Mononuclear cell (primary cell): ENCODE measurements around the gene TTC39A. TPM values are rescaled to one million over a fixed set of nuclear protein-coding genes. Genes with fewer than 3 reads are reported as not detected.

ENCODE experiments used
- H3K27me3 ChIP-seq: 2 replicates; pipeline ENCODE4 v1.6.0; 2011; ENCODE audit warnings: low read length, control low read depth; ENCODE audit not compliant: insufficient read depth
- H3K4me1 ChIP-seq: 2 replicates; pipeline ENCODE4 v1.5.1; 2011; ENCODE audit warnings: mild to moderate bottlenecking, low read length, control low read depth; ENCODE audit not compliant: insufficient read depth
- H3K4me3 ChIP-seq: 2 replicates; pipeline ENCODE4 v1.5.1; 2011; ENCODE audit warnings: mild to moderate bottlenecking, low read length, moderate library complexity
- H3K9me3 ChIP-seq: 2 replicates; pipeline ENCODE4 v1.5.1; 2011; ENCODE audit warnings: low read depth, mild to moderate bottlenecking, control low read depth, low read length
- total RNA-seq: library from RNA; depleted of rRNA; stranded (reverse); fragments of >200 nt; gene quantifications from one replicate; pipeline ENCODE4 v1.2.3, GENCODE V29; 2012

Gene TTC39A
- total RNA-seq, 1 donor = 0.10 TPM

GRCh38 chr1:51344602-51345299, 14.4 kb upstream of the TTC39A start:
- Histone ChIP-seq H3K9me3 (no peaks in the 10 kb centered on the region), H3K4me1 (peaks cover 5% of the 10 kb centered on the region), H3K27me3 (peaks cover 33% of the 10 kb centered on the region), H3K4me3 (no peak overlapping the region)

GRCh38 chr1:51344276-51344601, 13.9 kb upstream of the TTC39A start:
- Histone ChIP-seq H3K4me3 (no peak overlapping the region), H3K9me3 (no peaks in the 10 kb centered on the region), H3K27me3 (peaks cover 33% of the 10 kb centered on the region), H3K4me1 (peaks cover 5% of the 10 kb centered on the region)

- Histone ChIP-seq H3K4me3 (no peak overlapping the region), H3K9me3 (no peaks in the 10 kb centered on the region), H3K4me1 (peaks cover 5% of the 10 kb centered on the region), H3K27me3 (peaks cover 33% of the 10 kb centered on the region)
These were observed 13.3 kb upstream of the TTC39A start for GRCh38 chr1:51343624-51344023.

DNA sequence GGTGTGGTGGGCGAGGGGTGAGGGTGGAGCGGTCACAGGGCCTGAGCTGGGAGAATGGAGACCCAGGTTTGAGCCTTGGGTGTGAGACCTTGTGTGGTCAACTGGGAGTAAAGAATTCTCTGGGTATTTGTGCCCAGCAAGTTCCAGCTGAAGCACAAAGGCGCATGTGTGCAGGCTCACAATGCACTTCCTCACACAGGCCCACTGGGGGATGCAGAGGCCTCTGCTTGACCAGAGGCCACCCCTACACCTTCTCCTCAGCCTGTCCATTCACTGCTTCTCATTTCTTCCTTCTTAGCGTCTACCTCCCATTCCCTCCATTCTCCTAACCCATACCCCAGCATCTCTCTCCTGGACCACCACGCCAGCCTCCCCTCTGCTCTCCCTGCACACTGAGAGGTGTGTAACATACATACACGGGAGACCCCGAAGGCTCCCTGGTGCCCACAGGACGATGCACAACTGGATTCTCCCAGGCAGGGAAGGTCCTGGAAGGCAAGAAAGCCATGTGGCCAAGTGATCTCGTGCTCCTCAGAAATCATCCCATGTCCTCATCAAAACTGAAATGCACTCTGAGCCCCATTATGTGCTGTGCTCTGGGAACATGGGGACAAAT, 12.3 kb upstream of the TTC39A start:
- H3K4me1 ChIP-seq = peaks cover 5% of the 10 kb centered on the region
- no peaks in the 10 kb centered on the region for H3K9me3 ChIP-seq
- peaks cover 33% of the 10 kb centered on the region for H3K27me3 ChIP-seq
- H3K4me3 ChIP-seq = no peak overlapping the region

GRCh38 chr1:51341876-51342496, 11.6 kb upstream of the TTC39A start:
- no peaks in the 10 kb centered on the region for H3K9me3 ChIP-seq
- H3K27me3 ChIP-seq = peaks cover 33% of the 10 kb centered on the region
- H3K4me3 ChIP-seq = no peak overlapping the region
- H3K4me1 ChIP-seq = peaks cover 5% of the 10 kb centered on the region

DNA sequence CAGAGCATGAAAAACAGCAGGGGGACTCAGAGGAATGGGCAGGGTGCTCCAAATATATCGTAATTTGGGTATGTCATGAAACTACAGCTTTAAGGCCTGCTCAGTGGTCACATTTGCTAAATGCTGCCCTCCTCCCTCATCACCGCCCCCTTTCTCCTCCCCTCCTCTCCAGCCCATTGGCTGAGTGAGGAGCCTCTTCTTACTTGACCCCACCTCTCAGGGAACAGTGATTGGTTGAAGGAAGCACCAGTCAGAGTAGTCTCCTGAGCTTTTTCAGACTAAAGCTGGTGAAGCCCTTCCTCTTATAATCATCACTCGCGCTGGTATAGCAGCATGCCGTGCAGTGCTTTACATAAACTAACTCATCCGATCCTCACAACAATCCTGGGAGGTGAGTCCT, 10.0 kb upstream of the TTC39A start:
- Histone ChIP-seq H3K9me3 (no peaks in the 10 kb centered on the region), H3K4me3 (no peak overlapping the region), H3K27me3 (peaks cover 24% of the 10 kb centered on the region), H3K4me1 (peaks cover 5% of the 10 kb centered on the region)

GRCh38 chr1:51336711-51337110, 6.3 kb upstream of the TTC39A start:
- Histone ChIP-seq H3K27me3 (no peaks in the 10 kb centered on the region), H3K4me3 (no peak overlapping the region), H3K9me3 (no peaks in the 10 kb centered on the region), H3K4me1 (no peaks in the 10 kb centered on the region)

GRCh38 chr1:51336004-51336403, 5.6 kb upstream of the TTC39A start:
- H3K4me3 ChIP-seq = no peak overlapping the region
- peaks cover 1% of the 10 kb centered on the region for H3K4me1 ChIP-seq
- peaks cover 4% of the 10 kb centered on the region for H3K27me3 ChIP-seq
- H3K9me3 ChIP-seq = no peaks in the 10 kb centered on the region

GRCh38 chr1:51331206-51332100, 1.1 kb upstream of the TTC39A start:
- Histone ChIP-seq H3K4me1 (peaks cover 6% of the 10 kb centered on the region), H3K9me3 (no peaks in the 10 kb centered on the region), H3K27me3 (peaks cover 18% of the 10 kb centered on the region), H3K4me3 (no peak overlapping the region)

DNA sequence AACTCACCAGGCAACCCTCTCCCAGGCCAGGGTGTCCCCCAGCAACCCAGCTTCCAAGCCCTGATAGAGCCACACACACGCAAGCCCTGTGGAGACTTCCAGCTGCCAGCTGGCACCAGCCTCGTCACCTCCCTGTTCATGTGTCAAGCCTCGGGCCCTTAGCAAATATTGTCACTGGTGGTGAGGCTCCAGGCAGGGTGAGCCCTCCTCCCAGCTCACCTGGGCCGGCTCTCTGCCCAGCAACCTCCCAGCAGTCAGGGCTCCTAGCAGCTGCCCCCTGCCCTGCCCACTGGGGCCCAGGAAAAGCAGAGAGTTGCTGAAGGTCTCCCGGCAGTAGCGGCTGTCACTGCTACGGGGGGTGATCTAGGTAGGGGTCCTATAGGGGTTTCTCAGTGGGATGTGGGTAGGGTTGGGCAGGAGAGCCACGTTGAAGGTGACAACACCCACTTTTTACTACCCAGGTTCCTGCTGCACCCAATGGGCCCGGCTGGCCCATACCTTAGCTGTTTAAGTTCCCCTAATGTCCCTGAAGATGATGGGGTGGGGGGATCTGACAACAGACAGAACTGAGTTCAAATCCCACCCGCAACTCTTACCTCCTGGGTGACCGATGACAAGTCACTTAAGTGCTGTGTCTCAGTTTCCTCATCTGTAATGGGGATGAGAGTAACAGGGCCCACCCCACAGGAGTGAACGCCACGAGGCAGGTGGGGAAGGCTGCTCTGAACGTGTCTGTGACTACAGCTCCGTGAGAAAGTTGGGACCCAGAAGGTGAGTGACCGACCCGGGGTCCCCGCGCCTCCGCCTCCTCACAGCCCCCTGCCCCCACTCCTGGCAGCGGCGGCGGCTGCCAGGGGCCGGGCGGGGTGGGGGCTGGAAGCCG, 678 bp downstream of the TTC39A start:
- peaks cover 6% of the 10 kb centered on the region for H3K4me1 ChIP-seq
- H3K4me3 ChIP-seq = no peak overlapping the region
- H3K27me3 ChIP-seq = peaks cover 18% of the 10 kb centered on the region
- H3K9me3 ChIP-seq = no peaks in the 10 kb centered on the region

DNA sequence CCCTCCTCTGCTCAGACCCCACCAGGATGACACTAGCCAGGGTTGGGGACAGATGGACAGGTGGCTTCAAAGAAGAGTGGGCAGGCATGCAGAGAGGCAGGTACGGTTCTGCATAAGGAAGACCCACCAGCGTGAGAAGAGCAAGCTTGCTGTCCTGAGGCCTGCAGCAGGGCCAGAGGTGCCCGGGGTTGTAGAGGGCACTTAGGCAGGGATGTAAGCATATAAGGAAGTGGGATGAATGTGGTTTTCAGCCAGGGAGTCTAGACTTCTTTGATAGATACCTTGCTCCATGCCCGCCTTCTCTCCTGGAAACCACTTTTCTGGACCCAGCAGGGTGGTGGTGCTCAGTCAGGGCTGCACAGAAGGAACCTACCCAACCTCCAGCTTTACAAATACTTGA, 1.4 kb downstream of the TTC39A start:
- Histone ChIP-seq H3K4me1 (peaks cover 6% of the 10 kb centered on the region), H3K4me3 (no peak overlapping the region), H3K9me3 (no peaks in the 10 kb centered on the region), H3K27me3 (peaks cover 18% of the 10 kb centered on the region)

DNA sequence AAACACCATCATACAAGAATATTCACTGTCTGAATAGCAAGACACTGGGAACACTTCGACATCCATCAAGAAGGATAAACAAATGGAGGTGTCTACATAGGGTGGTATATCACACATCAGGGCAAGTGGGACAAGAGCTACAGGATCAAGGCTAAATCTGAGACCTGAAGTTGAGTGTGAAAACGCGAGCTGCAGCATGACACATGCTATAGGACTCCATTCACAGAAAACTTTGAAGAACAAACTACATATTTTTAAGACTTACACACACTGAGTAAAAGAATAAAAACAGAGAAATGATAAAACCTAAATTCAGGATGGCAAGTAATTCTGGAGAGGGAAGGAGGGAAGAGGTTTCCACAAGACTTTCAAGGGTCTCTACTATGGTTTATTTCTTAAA, 2.1 kb downstream of the TTC39A start:
- H3K4me1 ChIP-seq = peaks cover 6% of the 10 kb centered on the region
- H3K4me3 ChIP-seq = no peak overlapping the region
- H3K27me3 ChIP-seq = peaks cover 18% of the 10 kb centered on the region
- no peaks in the 10 kb centered on the region for H3K9me3 ChIP-seq

DNA sequence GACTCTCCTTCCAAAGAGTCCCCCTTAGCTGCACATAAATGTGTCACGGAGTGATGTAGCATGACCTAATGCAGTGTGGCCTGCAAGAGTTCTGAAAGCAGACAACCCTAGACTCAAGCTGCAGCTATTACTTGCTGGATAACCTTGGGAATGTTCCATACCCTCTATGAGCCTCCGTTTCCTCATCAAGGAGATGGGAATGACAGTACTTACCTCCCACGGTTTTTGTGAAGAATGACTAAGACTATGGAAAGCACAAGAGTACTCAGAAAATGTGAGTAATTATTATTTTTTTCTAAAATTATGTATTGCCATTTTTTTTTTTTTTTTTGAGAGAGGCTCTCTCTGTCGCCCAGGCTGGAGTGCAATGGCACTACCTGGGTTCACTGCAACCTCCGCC, 3.0 kb downstream of the TTC39A start:
- Histone ChIP-seq H3K9me3 (no peaks in the 10 kb centered on the region), H3K27me3 (peaks cover 18% of the 10 kb centered on the region), H3K4me3 (no peak overlapping the region), H3K4me1 (peaks cover 6% of the 10 kb centered on the region)

- Histone ChIP-seq H3K4me1 (peaks cover 6% of the 10 kb centered on the region), H3K9me3 (no peaks in the 10 kb centered on the region)
These were observed 3.5 kb downstream of the TTC39A start for GRCh38 chr1:51326839-51327238.

More at GRCh38 chr1:51326839-51327238, 3.5 kb downstream of the TTC39A start:
- peaks cover 18% of the 10 kb centered on the region for H3K27me3 ChIP-seq
- H3K4me3 ChIP-seq = no peak overlapping the region
